Measurements from ENCODE around the gene PSMB2. TPM values are rescaled to one million over a fixed set of nuclear protein-coding genes. Genes with fewer than 3 reads are reported as not detected.

PSMB2 gene
- total RNA-seq, 1 experiment from 2014 or later: 122 TPM

GRCh38 chr1:35646043-35646442 is 4.7 kb upstream of the PSMB2 start:
- peak; percentile 46 for ATAC-seq
- TF ChIP-seq ZNF274 (IDR thresholded peaks at IDR 0.05; ENCODE audit: low read depth, low read length) (no peak), RAD21 (IDR thresholded peaks at IDR 0.05; ENCODE audit: low read depth) (peak; percentile 44), CTCF (IDR thresholded peaks at IDR 0.05 in 2 of 3, conservative IDR thresholded peaks at IDR 0.05 in 1 of 3; ENCODE audit: borderline replicate concordance in 1 of 3, insufficient read depth in 1 of 3, low read depth in 2 of 3, low read length in 2 of 3) (peak in 2 of 3 experiments; percentile 39 to 48; a peak in 4 of 6 replicates), CEBPB (IDR thresholded peaks at IDR 0.05; ENCODE audit: low read depth) (no peak)
- peaks cover 13% of the 10 kb centered on the region; the same call in 1 of the 2 replicates for H3K27me3 ChIP-seq (ENCODE audit: insufficient read depth, low read length)
- peaks cover 3 to 6% of the 10 kb centered on the region in 2 experiments; a peak in 2 of 4 replicates for H3K4me1 ChIP-seq (ENCODE audit: control insufficient read depth in 1 of 2, insufficient read depth in 2 of 2, low read length in 2 of 2)
- H3K4me2 ChIP-seq (ENCODE audit: low read length): no peak overlapping the region
- CTCF ChIA-PET: interaction anchor here (0.7 to 1.9 kb wide), 4 partner anchors 39 to 77 kb away, joined by 3 to 12 read pairs (median 3); partner anchors contain the start of gene TFAP2E
- H3K27ac ChIP-seq (ENCODE audit: low read depth, low read length): no peak overlapping the region
- RAD21 ChIA-PET (ENCODE audit: low non-redundant PET in 1 of 2, low total read pairs in 2 of 2, uncharacterized antibody in 2 of 2, unreplicated experiment in 2 of 2): interaction anchor here in 1 of 2 experiments (0.7 kb wide), 1 partner anchor 77 kb away, joined by 3 read pairs; no protein-coding TSS in a partner anchor
- no peaks in the 10 kb centered on the region for H3K9me2 ChIP-seq (ENCODE audit: insufficient read depth)
- intact Hi-C loops (cut with micrococcal nuclease): no loop called here
- BruUV-seq (replicated peaks): no TSS peak
- no peak for DNase-seq (ENCODE audit: low read depth, low spot score)
- no peak overlapping the region for H3K9ac ChIP-seq (ENCODE audit: low read length)
- H4K20me1 ChIP-seq (ENCODE audit: insufficient read depth): no peaks in the 10 kb centered on the region
- no peak overlapping the region for H2AFZ ChIP-seq (ENCODE audit: low read depth, low read length, poor library complexity, severe bottlenecking)
- POLR2A ChIA-PET: interaction anchor here (0.6 to 1.1 kb wide), 2 partner anchors 11 to 52 kb away, joined by 3 read pairs; no protein-coding TSS in a partner anchor
- no peaks in the 10 kb centered on the region for H3K36me3 ChIP-seq (ENCODE audit: control insufficient read depth in 1 of 2, insufficient read depth in 2 of 2, low read length in 2 of 2)
- H3K79me2 ChIP-seq (ENCODE audit: insufficient read depth, low read length): peaks cover 4% of the 10 kb centered on the region
- no peak overlapping the region for H3K4me3 ChIP-seq (replicated peaks in 1 of 2; ENCODE audit: low read depth in 1 of 2, low read length in 2 of 2)
- H3K9me3 ChIP-seq (ENCODE audit: control insufficient read depth in 1 of 2, insufficient read depth in 1 of 2, low read depth in 1 of 2, low read length in 2 of 2): no peaks in the 10 kb centered on the region

DNA sequence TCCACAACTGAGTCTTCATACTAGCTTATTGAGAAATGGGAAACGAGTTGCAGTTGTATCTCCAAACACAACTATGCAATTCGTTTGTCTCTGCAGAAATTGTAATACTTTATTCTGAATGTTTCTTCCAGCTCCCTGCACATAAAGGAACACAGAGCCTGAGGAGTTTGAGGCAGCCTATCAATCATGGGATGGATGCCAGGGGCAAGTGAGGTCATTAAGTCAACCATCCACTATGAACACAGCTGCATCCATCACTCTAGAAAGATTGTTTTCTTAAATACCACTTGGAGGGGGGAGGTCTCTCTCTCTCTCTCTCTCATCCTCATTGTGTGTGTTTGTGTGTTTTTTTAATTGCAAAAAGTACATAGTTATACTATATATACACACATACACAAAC is 2.9 kb upstream of the PSMB2 start:
- RAD21 ChIA-PET (ENCODE audit: low non-redundant PET in 1 of 2, low total read pairs in 2 of 2, uncharacterized antibody in 2 of 2, unreplicated experiment in 2 of 2): no interaction called here
- CTCF ChIA-PET: interaction anchor here (0.5 kb wide), 1 partner anchor 396 kb away, joined by 4 read pairs; no protein-coding TSS in a partner anchor
- Histone ChIP-seq H3K27me3 (ENCODE audit: insufficient read depth, low read length) (peaks cover 5% of the 10 kb centered on the region; the same call in 1 of the 2 replicates), H3K9me3 (ENCODE audit: control insufficient read depth in 1 of 2, insufficient read depth in 1 of 2, low read depth in 1 of 2, low read length in 2 of 2) (no peaks in the 10 kb centered on the region), H2AFZ (ENCODE audit: low read depth, low read length, poor library complexity, severe bottlenecking) (no peak overlapping the region), H3K36me3 (ENCODE audit: control insufficient read depth in 1 of 2, insufficient read depth in 2 of 2, low read length in 2 of 2) (0 out of 4 replicates have a peak, but pooled peaks cover 0 to 5% of the 10 kb centered on the region in 2 experiments), H3K9me2 (ENCODE audit: insufficient read depth) (no peaks in the 10 kb centered on the region), H3K4me3 (replicated peaks in 1 of 2; ENCODE audit: low read depth in 1 of 2, low read length in 2 of 2) (no peak overlapping the region), H3K9ac (ENCODE audit: low read length) (no peak overlapping the region), H4K20me1 (ENCODE audit: insufficient read depth) (no peaks in the 10 kb centered on the region), H3K4me2 (ENCODE audit: low read length) (no peak overlapping the region), H3K27ac (ENCODE audit: low read depth, low read length) (no peak overlapping the region), H3K79me2 (ENCODE audit: insufficient read depth, low read length) (peaks cover 23% of the 10 kb centered on the region), H3K4me1 (ENCODE audit: control insufficient read depth in 1 of 2, insufficient read depth in 2 of 2, low read length in 2 of 2) (peaks cover 3 to 17% of the 10 kb centered on the region in 2 experiments; a peak in 3 of 4 replicates)
- ATAC-seq (no peak), DNase-seq (ENCODE audit: low read depth, low spot score) (no peak)
- intact Hi-C loops (cut with micrococcal nuclease): loop anchor here (5.0 kb wide), 2 partner anchors 72 to 128 kb away; partner anchors contain the start of gene TFAP2E
- POLR2A ChIA-PET: interaction anchor here (1.3 kb wide), 1 partner anchor 71 kb away, joined by 4 read pairs; no protein-coding TSS in a partner anchor
- BruUV-seq (replicated peaks): no TSS peak
- TF ChIP-seq EZH2phosphoT487 (IDR thresholded peaks at IDR 0.05; ENCODE audit: borderline replicate concordance) (no peak), FOSL1 (IDR thresholded peaks at IDR 0.05; ENCODE audit: low read depth) (no peak), CTCF (IDR thresholded peaks at IDR 0.05 in 2 of 3, conservative IDR thresholded peaks at IDR 0.05 in 1 of 3; ENCODE audit: borderline replicate concordance in 1 of 3, insufficient read depth in 1 of 3, low read depth in 2 of 3, low read length in 2 of 3) (no peak), CEBPB (IDR thresholded peaks at IDR 0.05; ENCODE audit: low read depth) (no peak), CBX3 (IDR thresholded peaks at IDR 0.05; ENCODE audit: low read depth) (no peak), JUND (IDR thresholded peaks at IDR 0.05) (no peak), EGR1 (IDR thresholded peaks at IDR 0.05; ENCODE audit: low read depth) (no peak)
- TF ChIP-seq, protein P1, sequence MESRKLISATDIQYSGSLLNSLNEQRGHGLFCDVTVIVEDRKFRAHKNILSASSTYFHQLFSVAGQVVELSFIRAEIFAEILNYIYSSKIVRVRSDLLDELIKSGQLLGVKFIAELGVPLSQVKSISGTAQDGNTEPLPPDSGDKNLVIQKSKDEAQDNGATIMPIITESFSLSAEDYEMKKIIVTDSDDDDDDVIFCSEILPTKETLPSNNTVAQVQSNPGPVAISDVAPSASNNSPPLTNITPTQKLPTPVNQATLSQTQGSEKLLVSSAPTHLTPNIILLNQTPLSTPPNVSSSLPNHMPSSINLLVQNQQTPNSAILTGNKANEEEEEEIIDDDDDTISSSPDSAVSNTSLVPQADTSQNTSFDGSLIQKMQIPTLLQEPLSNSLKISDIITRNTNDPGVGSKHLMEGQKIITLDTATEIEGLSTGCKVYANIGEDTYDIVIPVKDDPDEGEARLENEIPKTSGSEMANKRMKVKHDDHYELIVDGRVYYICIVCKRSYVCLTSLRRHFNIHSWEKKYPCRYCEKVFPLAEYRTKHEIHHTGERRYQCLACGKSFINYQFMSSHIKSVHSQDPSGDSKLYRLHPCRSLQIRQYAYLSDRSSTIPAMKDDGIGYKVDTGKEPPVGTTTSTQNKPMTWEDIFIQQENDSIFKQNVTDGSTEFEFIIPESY (IDR thresholded peaks at IDR 0.05; ENCODE audit: extremely low read depth, insufficient replicate concordance, low read length): no peak

Measured in HCT116 (cell line).